ENCODE results near the gene ZG16B.
A peak's percentile ranks its signal among the peaks of the same experiment; 100 is the strongest.

The ZG16B gene

DNA sequence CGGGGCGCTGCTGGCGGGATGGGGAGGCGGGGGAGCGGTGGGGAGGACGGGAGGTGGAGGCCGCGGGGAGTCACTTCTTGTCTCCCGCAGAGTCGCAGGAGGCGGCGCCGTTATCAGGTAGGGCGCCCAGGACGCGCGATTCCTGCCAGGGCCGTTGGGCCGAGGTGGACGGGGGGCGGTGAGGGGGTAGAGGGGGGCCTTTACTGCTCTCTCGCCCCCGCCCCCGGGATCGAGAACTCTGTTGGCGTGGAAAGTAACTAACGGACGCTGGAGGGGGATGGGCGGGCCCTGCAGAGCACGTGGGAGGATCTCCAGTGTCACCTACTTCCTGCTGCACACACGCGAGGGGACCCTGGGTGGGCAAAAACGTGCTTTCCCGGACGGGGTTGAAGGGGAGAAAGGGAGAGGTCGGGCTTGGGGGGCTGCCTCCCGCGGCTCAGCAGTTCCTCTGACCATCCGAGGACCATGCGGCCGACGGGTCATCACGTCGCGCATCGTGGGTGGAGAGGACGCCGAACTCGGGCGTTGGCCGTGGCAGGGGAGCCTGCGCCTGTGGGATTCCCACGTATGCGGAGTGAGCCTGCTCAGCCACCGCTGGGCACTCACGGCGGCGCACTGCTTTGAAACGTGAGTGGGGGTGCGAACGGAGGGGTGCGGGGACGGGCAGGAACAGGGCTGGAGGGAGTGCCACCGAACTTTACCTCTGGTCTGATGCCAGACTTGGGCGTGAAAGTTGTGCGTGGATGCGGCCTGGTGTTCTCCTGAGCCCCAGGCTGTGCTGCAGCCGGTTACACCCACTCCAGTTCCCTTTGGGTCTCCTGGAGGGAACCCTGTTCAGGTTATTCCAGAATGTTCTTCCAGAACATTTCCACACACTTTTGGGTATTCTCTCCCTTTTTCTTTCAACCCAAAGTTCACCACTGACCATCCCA is 12.5 kb upstream of the ZG16B start:
- H3K27ac ChIP-seq (ENCODE audit: poor library complexity, severe bottlenecking) = peak overlapping the region; percentile 23
- TF ChIP-seq, protein P1, sequence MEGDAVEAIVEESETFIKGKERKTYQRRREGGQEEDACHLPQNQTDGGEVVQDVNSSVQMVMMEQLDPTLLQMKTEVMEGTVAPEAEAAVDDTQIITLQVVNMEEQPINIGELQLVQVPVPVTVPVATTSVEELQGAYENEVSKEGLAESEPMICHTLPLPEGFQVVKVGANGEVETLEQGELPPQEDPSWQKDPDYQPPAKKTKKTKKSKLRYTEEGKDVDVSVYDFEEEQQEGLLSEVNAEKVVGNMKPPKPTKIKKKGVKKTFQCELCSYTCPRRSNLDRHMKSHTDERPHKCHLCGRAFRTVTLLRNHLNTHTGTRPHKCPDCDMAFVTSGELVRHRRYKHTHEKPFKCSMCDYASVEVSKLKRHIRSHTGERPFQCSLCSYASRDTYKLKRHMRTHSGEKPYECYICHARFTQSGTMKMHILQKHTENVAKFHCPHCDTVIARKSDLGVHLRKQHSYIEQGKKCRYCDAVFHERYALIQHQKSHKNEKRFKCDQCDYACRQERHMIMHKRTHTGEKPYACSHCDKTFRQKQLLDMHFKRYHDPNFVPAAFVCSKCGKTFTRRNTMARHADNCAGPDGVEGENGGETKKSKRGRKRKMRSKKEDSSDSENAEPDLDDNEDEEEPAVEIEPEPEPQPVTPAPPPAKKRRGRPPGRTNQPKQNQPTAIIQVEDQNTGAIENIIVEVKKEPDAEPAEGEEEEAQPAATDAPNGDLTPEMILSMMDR (IDR thresholded peaks at IDR 0.05; ENCODE audit: poor library complexity, severe bottlenecking) = peak; percentile 40
- no peaks in the 10 kb centered on the region for H3K36me3 ChIP-seq (ENCODE audit: low read depth)
- DNase-seq (ENCODE audit: low spot score) (peak; percentile 54), ATAC-seq (ENCODE audit: low read depth) (no peak)
- no peaks in the 10 kb centered on the region for H3K9me3 ChIP-seq (ENCODE audit: severe bottlenecking)
- peak overlapping the region; percentile 29 for H3K4me3 ChIP-seq (ENCODE audit: severe bottlenecking)
- H3K27me3 ChIP-seq (ENCODE audit: insufficient read depth, poor library complexity, severe bottlenecking) = no peaks in the 10 kb centered on the region
- H3K4me1 ChIP-seq (ENCODE audit: insufficient read depth, poor library complexity, severe bottlenecking) = no peaks in the 10 kb centered on the region

DNA sequence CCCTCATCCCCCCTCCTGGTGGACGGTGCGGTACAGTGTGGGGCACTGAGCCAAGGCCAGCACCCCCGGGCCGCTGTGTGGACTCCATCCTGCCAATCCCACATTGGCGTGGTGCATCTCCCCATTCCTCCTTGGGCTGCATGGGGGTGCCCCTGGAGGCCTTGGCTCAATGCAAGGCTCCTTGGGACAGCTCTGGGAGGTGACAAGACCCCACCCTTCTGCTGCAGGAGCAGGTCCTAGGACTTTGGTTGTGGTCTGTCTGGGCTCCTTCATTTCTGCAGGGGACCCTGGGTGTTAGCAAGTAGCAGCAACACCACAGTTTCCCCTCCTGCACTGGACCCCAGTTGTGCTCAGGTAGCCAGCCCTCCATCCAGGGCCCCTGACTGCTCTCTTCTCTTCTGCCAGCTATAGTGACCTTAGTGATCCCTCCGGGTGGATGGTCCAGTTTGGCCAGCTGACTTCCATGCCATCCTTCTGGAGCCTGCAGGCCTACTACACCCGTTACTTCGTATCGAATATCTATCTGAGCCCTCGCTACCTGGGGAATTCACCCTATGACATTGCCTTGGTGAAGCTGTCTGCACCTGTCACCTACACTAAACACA is 11.7 kb upstream of the ZG16B start:
- Histone ChIP-seq H3K4me3 (ENCODE audit: severe bottlenecking) (no peak overlapping the region), H3K9me3 (ENCODE audit: severe bottlenecking) (no peaks in the 10 kb centered on the region), H3K36me3 (ENCODE audit: low read depth) (no peaks in the 10 kb centered on the region), H3K4me1 (ENCODE audit: insufficient read depth, poor library complexity, severe bottlenecking) (no peaks in the 10 kb centered on the region), H3K27ac (ENCODE audit: poor library complexity, severe bottlenecking) (no peak overlapping the region), H3K27me3 (ENCODE audit: insufficient read depth, poor library complexity, severe bottlenecking) (no peaks in the 10 kb centered on the region)
- DNase-seq (ENCODE audit: low spot score) = peak; percentile 42
- no peak for ATAC-seq (ENCODE audit: low read depth)
- TF ChIP-seq, protein P1 (IDR thresholded peaks at IDR 0.05; ENCODE audit: poor library complexity, severe bottlenecking) = no peak

DNA sequence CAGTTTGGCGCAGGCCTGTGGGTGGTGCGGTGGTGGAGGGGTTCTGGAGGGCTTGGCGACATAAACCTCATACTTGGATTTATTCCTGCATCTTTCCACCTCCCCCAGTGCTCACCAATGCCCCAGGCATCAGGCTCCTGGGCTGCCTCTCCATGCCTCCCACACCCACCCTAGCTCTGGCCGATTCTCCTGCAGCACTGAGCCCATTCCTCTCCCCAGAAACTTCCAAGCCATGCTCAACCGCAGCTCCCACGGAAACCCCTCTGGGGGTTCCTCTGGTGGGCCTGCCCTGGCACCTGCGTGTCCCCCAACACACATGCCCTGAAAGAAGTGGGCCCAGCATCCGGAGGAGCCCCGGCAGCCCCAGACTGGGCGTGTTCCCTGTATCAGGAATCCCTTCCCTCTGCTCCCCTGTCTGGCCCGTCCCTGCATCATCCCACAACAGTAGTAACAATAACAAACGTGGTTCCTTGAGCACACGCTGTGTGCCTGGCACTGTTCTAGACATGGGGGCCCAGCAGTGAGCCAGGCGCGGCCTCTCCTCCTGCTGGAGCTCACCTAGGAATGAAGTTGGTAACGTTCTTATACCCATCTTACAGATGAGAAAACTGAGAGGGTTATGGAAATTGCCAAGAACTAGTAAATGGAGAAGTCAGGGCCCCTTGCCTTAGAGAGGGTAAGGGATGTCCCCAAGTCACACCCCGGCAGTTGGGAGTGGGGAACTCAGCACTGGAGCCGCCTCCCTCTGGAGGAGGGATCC is 10.7 kb upstream of the ZG16B start:
- Histone ChIP-seq H3K36me3 (ENCODE audit: low read depth) (no peaks in the 10 kb centered on the region), H3K27ac (ENCODE audit: poor library complexity, severe bottlenecking) (no peak overlapping the region), H3K4me1 (ENCODE audit: insufficient read depth, poor library complexity, severe bottlenecking) (no peaks in the 10 kb centered on the region), H3K4me3 (ENCODE audit: severe bottlenecking) (no peak overlapping the region), H3K27me3 (ENCODE audit: insufficient read depth, poor library complexity, severe bottlenecking) (no peaks in the 10 kb centered on the region), H3K9me3 (ENCODE audit: severe bottlenecking) (no peaks in the 10 kb centered on the region)
- ATAC-seq (ENCODE audit: low read depth) (no peak), DNase-seq (ENCODE audit: low spot score) (peak; percentile 32)
- TF ChIP-seq, protein P1 (IDR thresholded peaks at IDR 0.05; ENCODE audit: poor library complexity, severe bottlenecking) = no peak

DNA sequence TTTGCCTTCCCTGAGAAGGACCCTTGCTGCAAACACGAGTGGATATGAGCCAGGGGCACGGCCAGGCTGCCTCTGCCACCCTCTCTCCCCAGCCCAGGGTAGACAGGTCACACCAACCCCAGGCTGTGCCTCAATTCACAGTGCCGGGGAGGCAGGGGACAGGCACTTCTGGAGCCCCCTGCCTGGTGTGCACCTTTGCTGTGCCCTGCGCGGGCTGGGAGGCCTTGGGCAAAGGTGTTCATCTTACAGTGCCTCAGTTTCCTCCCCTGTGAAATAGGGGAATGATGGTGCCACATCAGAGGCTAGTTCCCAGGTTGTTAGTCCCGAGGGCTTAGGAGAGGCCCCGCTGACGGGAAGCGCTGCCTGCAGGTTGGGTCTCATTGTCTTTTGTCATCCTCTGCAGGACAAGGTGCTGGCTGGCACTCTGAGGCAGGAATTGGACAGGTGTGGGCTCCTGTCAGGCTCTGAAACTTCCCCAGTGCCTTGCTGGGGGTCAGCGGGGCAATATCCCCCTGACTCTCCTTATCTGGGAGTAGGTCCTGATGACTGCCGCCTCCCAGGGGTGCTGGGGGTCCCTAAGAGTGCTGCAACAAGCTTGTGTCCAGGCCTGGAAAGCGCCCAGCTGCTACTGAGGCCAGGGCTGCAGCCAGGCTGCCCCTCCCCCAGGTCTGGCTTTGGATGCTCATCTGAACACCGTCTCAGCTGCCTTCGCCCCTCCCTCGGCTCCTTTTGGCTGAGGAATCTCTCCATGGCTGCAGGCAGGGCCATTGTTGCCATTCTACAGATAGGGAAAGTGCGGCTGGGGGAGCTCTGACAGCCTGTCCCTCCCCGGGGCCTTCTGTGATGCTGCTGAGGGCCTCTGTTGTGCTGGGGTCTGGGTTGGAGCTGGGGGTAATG is 9.9 kb upstream of the ZG16B start:
- H3K36me3 ChIP-seq (ENCODE audit: low read depth) = no peaks in the 10 kb centered on the region
- no peaks in the 10 kb centered on the region for H3K27me3 ChIP-seq (ENCODE audit: insufficient read depth, poor library complexity, severe bottlenecking)
- no peak for ATAC-seq (ENCODE audit: low read depth)

More for the DNA sequence above, 9.9 kb upstream of the ZG16B start:
- no peak overlapping the region for H3K4me3 ChIP-seq (ENCODE audit: severe bottlenecking)
- no peak overlapping the region for H3K27ac ChIP-seq (ENCODE audit: poor library complexity, severe bottlenecking)
- H3K4me1 ChIP-seq (ENCODE audit: insufficient read depth, poor library complexity, severe bottlenecking) = no peaks in the 10 kb centered on the region
- H3K9me3 ChIP-seq (ENCODE audit: severe bottlenecking) = no peaks in the 10 kb centered on the region
- TF ChIP-seq, protein P1 (IDR thresholded peaks at IDR 0.05; ENCODE audit: poor library complexity, severe bottlenecking) = no peak
- peak; percentile 38 for DNase-seq (ENCODE audit: low spot score)

All from RWPE2 (cell line).